ENCODE results near the gene SYNM. TPM values are rescaled to one million over a fixed set of nuclear protein-coding genes. Genes with fewer than 3 reads are reported as not detected.

SYNM gene
- total and polyA plus RNA-seq, 2 of the 8 experiments (the other 6 are each of a cell fraction or from before 2014, with no cell fraction given), result 0.89 to 2.0 TPM

DNA sequence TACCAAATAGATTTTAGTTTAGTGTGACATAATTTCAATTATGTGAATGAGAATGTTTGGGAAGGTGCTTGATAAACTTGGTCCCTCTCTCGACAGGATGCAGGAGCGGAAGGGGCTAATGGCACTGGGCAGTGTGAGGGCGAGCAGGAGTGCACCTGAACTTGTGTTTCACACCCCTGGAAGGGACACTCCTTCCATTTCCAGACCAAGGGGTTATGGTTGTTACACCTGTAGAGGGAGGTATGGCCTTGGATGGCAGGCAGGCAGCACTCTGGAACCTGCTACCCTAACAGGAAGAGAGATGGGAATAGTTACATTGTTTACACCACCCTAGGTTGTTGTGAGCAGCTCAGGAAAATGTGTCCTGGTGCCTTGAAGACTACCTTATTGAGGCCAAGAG lies 22.1 kb downstream of the SYNM start:
- H3K27ac ChIP-seq (ENCODE audit: low read depth, low read length), result no peak overlapping the region
- no peak overlapping the region for H3K23ac ChIP-seq (ENCODE audit: insufficient read length)
- no peak overlapping the region for H4K5ac ChIP-seq (ENCODE audit: insufficient read length, low read depth, low read length)
- H2BK120ac ChIP-seq (replicated peaks; ENCODE audit: low read depth, low read length), result no peak overlapping the region
- no peaks in the 10 kb centered on the region for H3K27me3 ChIP-seq (replicated peaks in 1 of 4; ENCODE audit: control insufficient read depth in 3 of 4, extremely low read depth in 1 of 4, insufficient read depth in 3 of 4, low read length in 3 of 4)
- no peaks in the 10 kb centered on the region for H3K79me2 ChIP-seq (ENCODE audit: control insufficient read depth in 1 of 2, insufficient read depth in 2 of 2, low read length in 2 of 2)
- no peak overlapping the region for H2AFZ ChIP-seq (ENCODE audit: low read length)
- no peaks in the 10 kb centered on the region for H3K79me1 ChIP-seq (ENCODE audit: low read depth, low read length)
- H2BK20ac ChIP-seq (ENCODE audit: low read length), result no peak overlapping the region
- H4K91ac ChIP-seq (replicated peaks; ENCODE audit: insufficient read length, low read length), result no peak overlapping the region
- no peak overlapping the region for H2BK5ac ChIP-seq (ENCODE audit: low read depth, low read length)
- DNase-seq (ENCODE audit: low read depth in 1 of 2, low spot score in 2 of 2) (no peak), FAIRE-seq (no peak)
- POLR2A ChIA-PET (ENCODE audit: partially characterized antibody), result no interaction called here
- H3K4me3 ChIP-seq (ENCODE audit: extremely low read depth in 1 of 4, insufficient read depth in 2 of 4, low read depth in 3 of 4, low read length in 4 of 4), result no peak overlapping the region
- H2BK12ac ChIP-seq (ENCODE audit: low read depth, low read length), result no peak overlapping the region
- H4K8ac ChIP-seq (ENCODE audit: extremely low read depth, insufficient read depth, low read length), result no peak overlapping the region
- H3K4me2 ChIP-seq (ENCODE audit: insufficient read depth in 1 of 2, low read depth in 2 of 2, low read length in 2 of 2), result no peak overlapping the region
- no peak overlapping the region for H3K56ac ChIP-seq (replicated peaks; ENCODE audit: insufficient read length, low read depth, low read length)
- no peak overlapping the region for H3K4ac ChIP-seq (replicated peaks; ENCODE audit: insufficient read length, low read depth, low read length)
- H3K9me3 ChIP-seq (ENCODE audit: insufficient read depth in 2 of 2, low read depth in 1 of 2, low read length in 1 of 2), result no peaks in the 10 kb centered on the region
- H3K14ac ChIP-seq (ENCODE audit: insufficient read length), result no peak overlapping the region
- peaks cover 0 to 18% (median 5%) of the 10 kb centered on the region in 4 experiments; a peak in 5 of 7 replicates for H3K4me1 ChIP-seq (replicated peaks in 1 of 4; ENCODE audit: control insufficient read depth in 3 of 4, insufficient read depth in 4 of 4, low read length in 3 of 4)
- no peak overlapping the region for H3K9ac ChIP-seq (replicated peaks in 1 of 4; ENCODE audit: extremely low read depth in 1 of 4, low read depth in 3 of 4, low read length in 3 of 4)
- no peaks in the 10 kb centered on the region for H3K36me3 ChIP-seq (ENCODE audit: control insufficient read depth in 2 of 4, insufficient read depth in 4 of 4, low read length in 3 of 4)
- H4K20me1 ChIP-seq (replicated peaks in 1 of 2; ENCODE audit: control insufficient read depth in 1 of 2, insufficient read depth in 2 of 2, low read length in 2 of 2), result no peaks in the 10 kb centered on the region
- no peak overlapping the region for H2BK15ac ChIP-seq (ENCODE audit: low read length)
- TF ChIP-seq CHD2 (IDR thresholded peaks at IDR 0.05; ENCODE audit: low read length) (no peak), RAD21 (IDR thresholded peaks at IDR 0.05 in 1 of 2, conservative IDR thresholded peaks at IDR 0.05 in 1 of 2; ENCODE audit: low read depth in 2 of 2, low read length in 2 of 2) (peak in 1 of 2 experiments; percentile 9; a peak in 1 of 4 replicates), SAP30 (IDR thresholded peaks at IDR 0.05; ENCODE audit: insufficient read depth, insufficient replicate concordance, low read length) (no peak), SP1 (IDR thresholded peaks at IDR 0.05; ENCODE audit: low read depth, low read length) (no peak), SP4 (IDR thresholded peaks at IDR 0.05; ENCODE audit: low read length) (no peak), HDAC2 (IDR thresholded peaks at IDR 0.05; ENCODE audit: borderline replicate concordance in 1 of 2, low read depth in 2 of 2, low read length in 2 of 2) (no peak)
- TF ChIP-seq, protein P1, sequence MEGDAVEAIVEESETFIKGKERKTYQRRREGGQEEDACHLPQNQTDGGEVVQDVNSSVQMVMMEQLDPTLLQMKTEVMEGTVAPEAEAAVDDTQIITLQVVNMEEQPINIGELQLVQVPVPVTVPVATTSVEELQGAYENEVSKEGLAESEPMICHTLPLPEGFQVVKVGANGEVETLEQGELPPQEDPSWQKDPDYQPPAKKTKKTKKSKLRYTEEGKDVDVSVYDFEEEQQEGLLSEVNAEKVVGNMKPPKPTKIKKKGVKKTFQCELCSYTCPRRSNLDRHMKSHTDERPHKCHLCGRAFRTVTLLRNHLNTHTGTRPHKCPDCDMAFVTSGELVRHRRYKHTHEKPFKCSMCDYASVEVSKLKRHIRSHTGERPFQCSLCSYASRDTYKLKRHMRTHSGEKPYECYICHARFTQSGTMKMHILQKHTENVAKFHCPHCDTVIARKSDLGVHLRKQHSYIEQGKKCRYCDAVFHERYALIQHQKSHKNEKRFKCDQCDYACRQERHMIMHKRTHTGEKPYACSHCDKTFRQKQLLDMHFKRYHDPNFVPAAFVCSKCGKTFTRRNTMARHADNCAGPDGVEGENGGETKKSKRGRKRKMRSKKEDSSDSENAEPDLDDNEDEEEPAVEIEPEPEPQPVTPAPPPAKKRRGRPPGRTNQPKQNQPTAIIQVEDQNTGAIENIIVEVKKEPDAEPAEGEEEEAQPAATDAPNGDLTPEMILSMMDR (IDR thresholded peaks at IDR 0.05; ENCODE audit: control extremely low read depth in 1 of 3, insufficient read depth in 1 of 3, low read depth in 1 of 3, low read length in 3 of 3), result peak in 1 of 3 experiments; percentile 1; a peak in 1 of 4 replicates
- H3K18ac ChIP-seq (ENCODE audit: extremely low read depth, low read length), result no peak overlapping the region
- WGBS, 2 experiments (ENCODE audit: extremely low coverage in 1 of 2, insufficient coverage in 1 of 2, insufficient read length in 1 of 2, insufficient replicate concordance in 2 of 2, low coverage in 1 of 2, low lambda C conversion rate in 2 of 2, missing lambda C conversion rate in 1 of 2), result 87% methylated on average over 3 of the region's 3 CpGs; no CpG with 5 or more reads in 1 of the 2 experiments
- no peaks in the 10 kb centered on the region for H3K23me2 ChIP-seq (ENCODE audit: low read depth, low read length)
- CTCF ChIA-PET (ENCODE audit: partially characterized antibody), result interaction anchor here (1.1 to 1.2 kb wide), 2 partner anchors 26 to 87 kb away, joined by 3 to 5 read pairs; no protein-coding TSS in a partner anchor
- no peak overlapping the region for H2AK5ac ChIP-seq (ENCODE audit: low read depth, low read length)
